Measurements from ENCODE around the gene IGFBP2.

The IGFBP2 gene

DNA sequence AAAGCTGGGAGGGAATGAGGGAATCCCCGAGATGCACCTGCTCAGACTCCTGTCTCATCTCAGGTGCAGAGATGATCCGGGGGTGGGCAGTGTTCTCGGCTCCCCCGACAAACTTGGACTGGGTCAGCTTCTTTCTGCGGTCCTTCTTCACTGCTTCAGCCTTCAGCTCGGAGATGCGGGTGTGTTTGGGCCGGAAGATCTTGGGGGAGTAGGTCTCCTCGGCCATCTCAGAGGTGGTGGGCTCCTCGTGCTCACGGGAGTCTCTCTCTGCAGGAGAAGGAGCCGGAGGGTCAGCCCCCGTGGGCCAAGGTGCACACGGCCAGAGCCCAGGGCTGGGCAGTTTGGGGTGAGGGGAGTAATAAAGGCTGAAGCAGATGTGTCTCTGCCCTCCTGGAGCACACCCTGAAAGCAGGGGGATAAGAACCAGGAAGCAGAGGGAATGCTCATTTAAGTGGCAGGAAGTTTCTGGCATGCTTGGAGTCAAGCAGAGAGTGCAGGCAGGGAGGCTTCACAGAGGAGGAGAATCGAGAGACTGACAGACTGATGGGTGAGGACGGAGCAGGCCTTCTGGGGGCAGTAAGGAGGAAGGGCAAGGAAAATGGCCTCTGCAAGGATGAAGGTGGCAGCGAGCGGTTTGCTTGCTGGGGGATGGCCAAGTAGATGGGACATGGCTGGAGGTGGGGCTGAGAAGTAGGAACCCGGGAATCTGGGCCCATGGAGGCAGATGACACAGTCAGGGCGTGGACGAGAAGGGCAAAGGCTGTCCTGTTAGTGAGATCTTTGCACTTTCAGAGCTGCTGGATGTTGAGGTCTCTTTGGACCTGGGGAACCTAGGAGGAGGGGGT lies 45.8 kb downstream of the IGFBP2 start:
- DNase-seq (ENCODE audit: low read depth in 2 of 2): no peak
- no peak overlapping the region for H3K4me3 ChIP-seq (replicated peaks in 1 of 2; ENCODE audit: low read depth in 2 of 2, low read length in 2 of 2)
- TF ChIP-seq CTCF (IDR thresholded peaks at IDR 0.05; ENCODE audit: low read depth, low read length): no peak

- TF ChIP-seq CTCF (IDR thresholded peaks at IDR 0.05; ENCODE audit: low read depth, low read length): no peak
- H3K4me3 ChIP-seq (replicated peaks in 1 of 2; ENCODE audit: low read depth in 2 of 2, low read length in 2 of 2): no peak overlapping the region
- DNase-seq (ENCODE audit: low read depth in 2 of 2): peak in 1 of 2 donors; percentile 25
Observed at GRCh38 chr2:216679658-216680024, 46.4 kb downstream of the IGFBP2 start.

- no peak for DNase-seq (ENCODE audit: low read depth in 2 of 2)
- no peak overlapping the region for H3K4me3 ChIP-seq (replicated peaks in 1 of 2; ENCODE audit: low read depth in 2 of 2, low read length in 2 of 2)
- no peak for TF ChIP-seq CTCF (IDR thresholded peaks at IDR 0.05; ENCODE audit: low read depth, low read length)
Observed at GRCh38 chr2:216680951-216681629, 47.9 kb downstream of the IGFBP2 start.

- H3K4me3 ChIP-seq (replicated peaks in 1 of 2; ENCODE audit: low read depth in 2 of 2, low read length in 2 of 2): no peak overlapping the region
- no peak for DNase-seq (ENCODE audit: low read depth in 2 of 2)
- no peak for TF ChIP-seq CTCF (IDR thresholded peaks at IDR 0.05; ENCODE audit: low read depth, low read length)
Observed at GRCh38 chr2:216681683-216682082, 48.5 kb downstream of the IGFBP2 start.

GRCh38 chr2:216683846-216684245 lies 50.6 kb downstream of the IGFBP2 start:
- no peak overlapping the region for H3K4me3 ChIP-seq (replicated peaks in 1 of 2; ENCODE audit: low read depth in 2 of 2, low read length in 2 of 2)
- DNase-seq (ENCODE audit: low read depth in 2 of 2): peak; percentile 96 to 97
- no peak for TF ChIP-seq CTCF (IDR thresholded peaks at IDR 0.05; ENCODE audit: low read depth, low read length)

DNA sequence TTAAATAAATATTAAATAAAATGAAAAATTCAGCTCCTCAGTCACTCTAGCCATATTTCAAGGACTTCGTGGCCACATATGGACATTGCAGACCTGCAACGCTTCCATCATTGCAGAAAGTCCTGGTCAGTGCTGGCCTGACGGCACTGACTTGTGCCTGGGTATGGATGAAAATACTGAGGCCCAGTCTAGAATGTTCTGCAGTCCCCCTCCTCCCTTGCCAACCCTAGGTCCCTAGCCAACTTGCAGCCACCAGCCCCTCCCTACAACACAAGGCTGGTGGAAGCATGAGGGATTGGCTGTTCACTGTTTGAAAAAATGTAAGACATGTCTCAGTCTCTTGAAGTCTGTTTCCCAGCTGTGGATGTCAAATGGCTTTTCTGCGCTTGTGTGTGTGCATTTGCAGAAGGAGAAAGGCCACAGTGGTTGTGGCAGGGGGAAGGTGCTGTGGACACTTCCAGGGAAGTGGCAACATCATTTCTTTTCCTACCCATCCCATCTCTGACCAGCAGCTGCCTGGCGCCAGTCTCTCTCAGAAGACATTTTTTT lies 52.2 kb downstream of the IGFBP2 start:
- TF ChIP-seq CTCF (IDR thresholded peaks at IDR 0.05; ENCODE audit: low read depth, low read length): no peak
- DNase-seq (ENCODE audit: low read depth in 2 of 2): no peak
- H3K4me3 ChIP-seq (replicated peaks in 1 of 2; ENCODE audit: low read depth in 2 of 2, low read length in 2 of 2): no peak overlapping the region

All from cardiac fibroblast (primary cell).